Activated CD4-positive, alpha-beta memory T cell treated with anti-CD3 and anti-CD28 coated beads, Interleukin-2, amount 10 ng/mL, durations not matched to agents 7 days and 5 days (primary cell): Measurements from ENCODE around the gene ARHGAP8. TPM values are rescaled to one million over a fixed set of nuclear protein-coding genes. Genes with fewer than 3 reads are reported as not detected.

Experiments
- CTCF ChIA-PET: fragments of 350-600 bp; sonication (Branson Sonifier 250); formaldehyde crosslinking; loops from one replicate; lab custom pipeline; 2021; ENCODE audit warnings: antibody characterized with exemption, inconsistent platforms; lab: Charles Lee
- POLR2A ChIA-PET: fragments of 350-600 bp; sonication (Branson Sonifier 250); formaldehyde crosslinking; loops from one replicate; lab custom pipeline; 2021; ENCODE audit warnings: antibody characterized with exemption; lab: Charles Lee
- DNase-seq: peaks from one replicate; pipeline ENCODE4 v3.0.0-alpha.2; 2020
- H3K27ac Mint-ChIP-seq: one replicate; pipeline ENCODE4 v1.8.0; 2021; ENCODE audit warnings: mild to moderate bottlenecking, mixed read lengths
- H3K27me3 Mint-ChIP-seq: one replicate; pipeline ENCODE4 v1.8.0; 2021; ENCODE audit warnings: mixed read lengths
- H3K36me3 Mint-ChIP-seq: one replicate; pipeline ENCODE4 v1.8.0; 2021; ENCODE audit warnings: low read depth, mixed read lengths
- H3K4me1 Mint-ChIP-seq: one replicate; pipeline ENCODE4 v1.8.0; 2021; ENCODE audit warnings: mixed read lengths
- H3K4me3 Mint-ChIP-seq: one replicate; pipeline ENCODE4 v1.8.0; 2021; ENCODE audit warnings: mild to moderate bottlenecking, mixed read lengths
- H3K9me3 Mint-ChIP-seq: one replicate; pipeline ENCODE4 v1.8.0; 2021; ENCODE audit warnings: mixed read lengths
- total RNA-seq, 2 experiments: library from RNA; stranded (reverse); gene quantifications; one replicate each; pipeline ENCODE4 v1.2.3, GENCODE V29; 2021

Gene ARHGAP8
- total RNA-seq, 2 experiments from 2014 or later = 0.70 to 0.78 TPM

DNA sequence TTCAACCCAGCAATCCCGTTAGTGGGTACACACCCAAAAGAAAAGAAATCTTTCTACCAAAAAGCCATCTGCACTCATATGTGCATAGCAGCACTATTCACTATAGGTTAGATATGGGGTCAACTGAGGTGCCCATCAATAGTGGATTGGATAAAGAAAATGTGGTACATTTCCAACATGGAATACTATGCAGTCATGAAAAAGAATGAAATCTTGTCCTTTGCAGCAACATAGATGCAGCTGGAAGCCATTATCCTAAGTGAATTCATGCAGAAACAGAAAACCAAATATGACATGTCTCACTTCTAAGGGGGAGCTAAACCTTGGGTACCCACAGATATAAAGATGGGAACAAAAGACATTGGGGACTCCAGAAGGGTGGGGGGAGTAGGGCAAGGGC lies 1.9 kb upstream of the ARHGAP8 start:
- ChIA-PET CTCF (no interaction called here), POLR2A (no interaction called here)
- Mint-ChIP-seq H3K4me3 (no peak overlapping the region), H3K4me1 (peaks cover 2% of the 10 kb centered on the region), H3K9me3 (no peaks in the 10 kb centered on the region), H3K27ac (no peak overlapping the region), H3K36me3 (no peaks in the 10 kb centered on the region), H3K27me3 (peaks cover 48% of the 10 kb centered on the region)
- DNase-seq = no peak

DNA sequence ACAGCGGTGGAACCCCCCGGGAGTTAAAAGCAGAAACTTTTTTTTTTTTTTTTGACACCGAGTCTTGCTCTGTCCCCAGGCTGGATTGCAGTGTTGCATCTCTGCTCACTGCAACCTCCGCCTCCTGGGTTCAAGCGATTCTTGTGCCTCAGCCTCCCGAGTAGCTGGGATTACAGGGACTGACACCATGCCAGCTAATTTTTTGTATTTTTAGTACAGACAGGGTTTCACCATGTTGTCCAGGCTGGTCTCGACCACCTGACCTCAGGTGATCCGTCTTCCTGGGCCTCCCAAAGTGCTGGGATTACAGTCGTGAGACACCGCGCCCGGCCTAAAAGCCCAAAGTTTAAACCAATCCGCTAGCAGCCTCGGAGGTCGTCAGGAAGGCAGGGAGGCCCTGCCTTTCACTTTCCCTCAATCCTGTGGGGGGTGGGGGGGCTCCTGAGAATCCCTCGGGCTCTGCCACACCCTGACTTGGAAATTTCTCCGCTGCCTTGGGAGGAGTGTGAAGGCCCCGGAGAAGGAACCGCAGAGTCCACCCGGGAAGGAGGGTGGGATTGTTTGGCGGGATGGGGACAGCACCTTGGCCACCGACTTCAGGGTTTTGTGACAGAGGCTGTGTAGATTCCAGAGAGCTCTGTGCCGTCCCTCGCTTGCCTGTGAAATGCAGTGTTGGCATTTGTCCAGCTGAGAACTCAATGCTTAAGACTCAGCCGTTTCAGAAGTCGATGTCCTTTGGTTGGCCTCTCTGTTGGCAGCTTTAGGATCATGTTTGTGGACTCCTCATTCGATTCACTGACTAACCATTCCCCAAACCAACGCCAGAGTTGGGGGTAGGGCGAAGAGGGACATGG lies 1.0 kb downstream of the ARHGAP8 start:
- Mint-ChIP-seq H3K27me3 (peaks cover 51% of the 10 kb centered on the region), H3K4me1 (peaks cover 2% of the 10 kb centered on the region), H3K4me3 (no peak overlapping the region), H3K27ac (no peak overlapping the region), H3K36me3 (no peaks in the 10 kb centered on the region), H3K9me3 (no peaks in the 10 kb centered on the region)
- ChIA-PET POLR2A (no interaction called here), CTCF (no interaction called here)
- no peak for DNase-seq

DNA sequence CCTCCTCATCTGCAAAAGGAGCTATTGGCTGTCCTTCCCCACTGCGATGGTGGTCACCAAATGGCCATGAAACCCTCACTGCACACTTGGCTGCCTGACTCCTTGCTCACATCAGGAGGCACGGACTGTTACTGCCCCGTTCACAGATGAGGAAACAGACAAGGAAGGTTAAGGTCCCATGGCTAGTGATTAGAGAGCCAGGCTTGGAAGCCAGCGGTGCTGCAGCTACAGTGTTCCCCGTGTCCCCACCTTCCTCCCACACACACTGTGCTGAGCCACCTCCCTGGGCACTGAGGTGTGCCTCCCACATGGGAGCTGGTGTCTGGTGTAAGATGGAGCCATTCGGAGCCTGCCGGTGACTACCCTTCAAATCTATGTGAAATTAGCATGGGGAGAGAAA lies 2.6 kb downstream of the ARHGAP8 start:
- no peak for DNase-seq
- no peaks in the 10 kb centered on the region for H3K36me3 Mint-ChIP-seq
- no peak overlapping the region for H3K27ac Mint-ChIP-seq
- CTCF ChIA-PET = no interaction called here
- no peaks in the 10 kb centered on the region for H3K9me3 Mint-ChIP-seq
- POLR2A ChIA-PET = no interaction called here
- H3K27me3 Mint-ChIP-seq = peaks cover 47% of the 10 kb centered on the region
- no peak overlapping the region for H3K4me3 Mint-ChIP-seq
- H3K4me1 Mint-ChIP-seq = peaks cover 2% of the 10 kb centered on the region

DNA sequence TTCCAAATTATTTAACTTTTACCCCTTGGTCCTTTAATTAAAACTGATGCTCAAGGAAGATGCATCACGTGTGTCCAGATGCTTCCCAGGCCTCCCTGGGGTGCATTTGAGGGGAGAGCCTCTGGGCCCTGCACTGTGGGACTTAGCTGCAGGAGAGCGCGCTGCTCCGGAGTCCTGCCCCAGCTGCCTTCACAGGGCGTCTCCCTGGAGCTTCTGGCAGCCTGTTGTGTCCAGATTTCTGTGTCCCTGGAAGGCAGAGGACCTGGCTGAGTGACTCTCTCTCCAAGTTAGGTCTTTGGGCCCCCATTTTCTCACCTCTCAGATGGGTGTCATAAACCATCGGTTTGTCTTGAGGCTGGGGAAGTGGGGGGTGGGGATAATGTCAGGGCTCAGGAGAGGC lies 3.0 kb downstream of the ARHGAP8 start:
- no peaks in the 10 kb centered on the region for H3K36me3 Mint-ChIP-seq
- CTCF ChIA-PET = no interaction called here
- POLR2A ChIA-PET = no interaction called here
- no peak for DNase-seq
- peaks cover 2% of the 10 kb centered on the region for H3K4me1 Mint-ChIP-seq
- peaks cover 45% of the 10 kb centered on the region for H3K27me3 Mint-ChIP-seq
- H3K4me3 Mint-ChIP-seq = no peak overlapping the region
- no peaks in the 10 kb centered on the region for H3K9me3 Mint-ChIP-seq
- no peak overlapping the region for H3K27ac Mint-ChIP-seq

DNA sequence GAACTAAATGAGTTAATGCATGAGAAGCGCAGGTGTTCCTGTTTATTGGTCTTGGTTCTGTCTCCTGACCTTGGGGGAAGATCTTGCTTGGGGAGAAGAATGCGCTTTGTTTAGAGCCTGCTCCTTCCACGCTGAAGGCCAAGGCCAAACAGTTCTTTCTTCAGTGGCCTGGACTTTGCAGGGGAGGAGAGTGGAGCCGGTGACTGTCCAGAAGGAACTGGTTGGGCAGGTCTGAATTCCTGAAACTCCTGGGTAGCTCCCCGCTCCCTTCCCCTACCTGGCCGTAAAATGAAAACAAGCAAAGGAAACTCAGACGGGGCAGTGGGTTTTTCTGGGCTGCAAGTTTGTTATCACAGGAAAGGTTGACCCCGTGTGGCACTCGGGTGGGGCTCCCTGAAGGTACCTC lies 3.6 kb downstream of the ARHGAP8 start:
- no peak for DNase-seq
- ChIA-PET POLR2A (no interaction called here), CTCF (no interaction called here)
- Mint-ChIP-seq H3K4me3 (no peak overlapping the region), H3K4me1 (peaks cover 2% of the 10 kb centered on the region), H3K9me3 (no peaks in the 10 kb centered on the region), H3K27ac (no peak overlapping the region), H3K36me3 (no peaks in the 10 kb centered on the region), H3K27me3 (peaks cover 42% of the 10 kb centered on the region)

DNA sequence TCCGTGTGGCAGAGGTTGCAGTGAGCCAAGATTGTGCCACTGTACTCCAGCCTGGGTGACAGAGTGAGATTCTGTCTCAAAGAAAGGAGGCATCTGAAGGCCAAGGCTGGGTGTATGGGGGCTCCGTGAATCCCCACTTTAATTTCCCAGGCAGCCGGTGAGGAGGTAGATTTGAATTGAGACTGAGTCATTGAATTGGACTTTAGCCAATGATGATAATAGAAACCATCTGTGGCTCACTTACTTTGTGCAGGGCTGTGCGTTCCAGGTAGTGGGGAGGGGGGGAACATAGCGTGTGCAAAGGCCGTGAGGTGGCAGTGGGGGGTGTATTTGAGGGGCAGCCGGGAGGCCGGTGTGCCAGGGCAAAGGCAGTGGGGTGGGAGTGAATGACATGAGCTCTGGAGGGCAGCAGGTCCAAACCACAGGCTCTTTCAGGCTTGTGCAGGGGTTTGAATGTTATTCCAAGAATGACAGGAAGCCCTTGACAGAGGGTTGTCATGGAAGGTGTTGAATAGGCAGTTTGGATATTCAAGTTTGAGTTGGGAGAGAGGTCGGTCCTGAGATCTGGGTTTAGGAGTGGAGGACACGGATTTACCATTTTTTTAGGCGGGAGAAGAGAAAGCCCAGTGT lies 6.1 kb downstream of the ARHGAP8 start:
- no peak for DNase-seq
- Mint-ChIP-seq H3K4me3 (no peak overlapping the region), H3K27ac (no peak overlapping the region), H3K9me3 (no peaks in the 10 kb centered on the region), H3K36me3 (no peaks in the 10 kb centered on the region), H3K4me1 (no peaks in the 10 kb centered on the region), H3K27me3 (peaks cover 27% of the 10 kb centered on the region)
- POLR2A ChIA-PET = no interaction called here
- CTCF ChIA-PET = no interaction called here

DNA sequence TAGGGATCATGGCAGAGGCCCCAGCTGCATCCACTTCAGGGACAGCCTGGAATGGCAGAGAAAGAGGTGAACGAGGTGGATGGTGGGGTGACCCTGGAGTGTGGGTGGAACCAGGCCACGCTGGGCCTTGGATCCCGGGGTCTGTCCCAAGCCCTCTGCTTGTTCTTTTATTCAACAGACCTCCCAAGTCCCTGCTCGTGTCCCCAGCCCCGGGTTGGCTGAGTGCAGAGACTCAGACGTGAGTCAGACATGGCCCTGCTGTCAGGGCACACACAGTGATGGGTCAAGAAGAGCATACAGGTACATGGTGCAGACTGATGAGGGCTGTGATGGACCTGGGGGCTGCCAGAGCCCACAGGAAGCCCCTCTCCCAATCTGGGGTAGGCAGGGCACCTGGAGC lies 6.6 kb downstream of the ARHGAP8 start:
- ChIA-PET CTCF (no interaction called here), POLR2A (no interaction called here)
- no peaks in the 10 kb centered on the region for H3K36me3 Mint-ChIP-seq
- DNase-seq = no peak
- peaks cover 21% of the 10 kb centered on the region for H3K27me3 Mint-ChIP-seq
- no peak overlapping the region for H3K4me3 Mint-ChIP-seq
- H3K4me1 Mint-ChIP-seq = no peaks in the 10 kb centered on the region
- H3K27ac Mint-ChIP-seq = no peak overlapping the region
- no peaks in the 10 kb centered on the region for H3K9me3 Mint-ChIP-seq

DNA sequence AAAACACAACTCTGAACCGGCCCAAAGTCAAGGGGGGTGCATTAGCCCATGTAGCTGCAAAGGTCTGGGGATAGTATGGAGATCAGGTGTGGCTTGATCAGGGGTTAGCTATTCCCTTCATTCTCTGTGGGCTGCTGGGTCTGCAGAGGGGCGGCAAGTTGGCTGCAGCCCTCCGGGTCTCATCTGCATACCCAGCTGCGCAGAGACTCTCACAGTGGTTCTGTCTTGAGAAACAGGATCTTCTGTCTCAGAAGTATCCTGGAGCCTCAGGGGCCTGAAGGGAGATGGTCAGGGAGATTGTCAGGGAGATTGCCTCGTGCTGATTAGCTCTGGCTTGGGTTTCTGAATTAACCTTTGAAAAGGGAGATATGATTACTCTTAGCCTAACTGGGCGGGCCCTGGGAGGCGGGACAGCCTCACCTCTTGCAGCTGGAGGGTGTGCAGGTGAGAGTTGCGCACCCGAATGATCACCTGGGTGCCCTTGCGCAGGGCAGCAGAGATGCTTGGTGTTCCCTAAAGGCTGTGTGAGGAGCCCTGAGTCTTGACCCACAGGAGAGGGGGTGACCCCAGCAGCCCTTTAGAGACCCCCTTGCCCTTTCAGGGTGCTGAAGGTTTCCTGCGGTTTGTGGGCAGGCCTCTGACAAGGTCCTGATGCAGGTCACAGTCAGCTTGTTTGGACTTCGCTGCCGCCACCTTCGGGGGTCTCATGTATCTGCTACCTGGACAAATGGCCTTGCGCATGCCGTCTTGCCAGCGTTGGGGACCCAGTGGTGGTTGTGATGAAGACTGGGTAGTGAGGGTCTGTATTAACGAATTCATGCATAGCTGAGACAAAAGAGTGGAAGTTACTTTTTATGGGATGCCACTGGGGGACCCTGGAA lies 7.3 kb downstream of the ARHGAP8 start:
- CTCF ChIA-PET = no interaction called here
- Mint-ChIP-seq H3K27me3 (peaks cover 15% of the 10 kb centered on the region), H3K4me1 (no peaks in the 10 kb centered on the region), H3K36me3 (no peaks in the 10 kb centered on the region), H3K9me3 (no peaks in the 10 kb centered on the region), H3K27ac (no peak overlapping the region), H3K4me3 (no peak overlapping the region)
- DNase-seq = no peak
- POLR2A ChIA-PET = no interaction called here

DNA sequence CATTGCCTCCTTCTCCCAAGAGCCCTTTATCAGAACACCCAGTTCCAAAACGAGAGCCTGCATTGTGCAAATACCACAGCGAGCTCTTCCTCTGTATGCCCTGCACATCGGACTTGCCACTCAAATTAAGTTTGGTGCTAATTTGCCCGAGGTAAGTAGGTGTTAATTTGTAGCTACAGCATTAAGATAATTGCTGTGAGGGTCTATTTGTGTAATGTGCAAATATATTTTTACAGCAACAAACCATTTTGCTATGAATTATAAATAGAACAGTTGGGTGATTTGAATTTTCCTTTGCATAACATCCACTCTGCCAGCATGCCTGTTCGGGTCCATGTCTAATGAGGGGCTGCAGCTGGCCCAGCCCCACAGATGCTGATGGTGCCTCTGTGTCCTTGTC lies 8.1 kb downstream of the ARHGAP8 start:
- no peak for DNase-seq
- POLR2A ChIA-PET = no interaction called here
- peaks cover 8% of the 10 kb centered on the region for H3K27me3 Mint-ChIP-seq
- CTCF ChIA-PET = no interaction called here
- no peaks in the 10 kb centered on the region for H3K9me3 Mint-ChIP-seq
- H3K36me3 Mint-ChIP-seq = no peaks in the 10 kb centered on the region
- H3K27ac Mint-ChIP-seq = no peak overlapping the region
- no peaks in the 10 kb centered on the region for H3K4me1 Mint-ChIP-seq
- H3K4me3 Mint-ChIP-seq = no peak overlapping the region

DNA sequence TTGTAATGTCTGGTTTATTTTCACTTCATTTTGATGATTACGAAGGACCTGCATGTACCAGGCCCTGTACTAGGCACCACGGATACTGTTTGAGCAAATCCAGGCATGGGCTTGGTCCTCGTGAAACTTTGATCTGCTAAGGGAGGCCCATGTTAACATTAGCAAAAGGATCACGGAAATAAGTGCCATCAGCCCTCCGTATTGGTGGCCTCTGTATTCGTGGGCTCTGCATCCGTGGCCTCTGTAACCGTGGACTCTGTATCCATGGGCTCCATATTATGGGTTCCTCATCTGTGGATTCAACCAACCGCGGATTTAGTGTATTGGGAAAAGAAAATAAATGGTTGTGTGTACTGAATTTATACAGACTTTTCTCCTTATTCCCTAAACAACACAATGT lies 8.7 kb downstream of the ARHGAP8 start:
- CTCF ChIA-PET = no interaction called here
- H3K9me3 Mint-ChIP-seq = no peaks in the 10 kb centered on the region
- H3K27me3 Mint-ChIP-seq = peaks cover 3% of the 10 kb centered on the region
- no peak overlapping the region for H3K27ac Mint-ChIP-seq
- POLR2A ChIA-PET = no interaction called here
- H3K4me1 Mint-ChIP-seq = no peaks in the 10 kb centered on the region
- no peak overlapping the region for H3K4me3 Mint-ChIP-seq
- no peak for DNase-seq
- H3K36me3 Mint-ChIP-seq = no peaks in the 10 kb centered on the region

DNA sequence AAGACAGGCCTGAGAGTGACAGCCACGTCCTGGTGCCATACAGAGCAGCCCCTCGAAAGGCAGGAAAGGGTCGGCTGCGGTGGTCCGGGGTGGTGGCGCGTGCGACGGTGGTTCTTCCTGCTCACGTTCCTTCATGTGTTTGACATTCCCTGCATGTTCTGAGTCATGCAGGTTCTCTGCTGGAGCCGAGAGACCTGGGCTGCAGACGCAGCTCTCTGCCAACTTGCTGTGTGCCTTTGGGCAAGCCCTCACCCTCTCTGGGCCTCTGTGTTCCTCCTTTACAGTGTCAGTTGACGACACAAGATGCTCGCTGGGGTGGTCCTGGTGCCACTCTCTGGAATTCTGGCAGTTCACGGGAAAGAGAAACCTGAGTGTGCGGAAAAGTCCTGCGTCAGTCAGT lies 12.0 kb downstream of the ARHGAP8 start:
- CTCF ChIA-PET = no interaction called here
- no peaks in the 10 kb centered on the region for H3K36me3 Mint-ChIP-seq

DNA sequence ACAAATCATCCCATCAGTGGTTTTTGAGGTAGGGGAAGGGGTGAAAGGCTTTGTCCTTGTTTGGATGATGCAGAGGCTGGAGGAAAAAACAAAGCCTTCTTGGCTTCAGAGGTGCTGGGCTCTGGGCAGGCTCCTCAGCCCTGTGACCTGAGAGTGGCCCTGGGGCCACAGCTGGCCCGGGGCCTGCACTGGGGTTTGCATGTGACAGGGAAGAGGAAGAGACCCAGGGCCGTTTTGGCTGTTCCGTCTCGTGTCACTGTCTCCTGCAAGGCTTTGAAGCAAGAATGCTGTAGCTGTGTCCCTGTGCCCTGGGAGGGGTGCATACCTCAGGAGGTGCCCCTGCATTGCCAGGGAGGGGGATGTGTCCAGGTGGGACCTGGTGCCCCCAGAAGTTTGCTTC lies 12.6 kb downstream of the ARHGAP8 start:
- H3K27ac Mint-ChIP-seq = no peak overlapping the region

More for the DNA sequence above, 12.0 kb downstream of the ARHGAP8 start:
- H3K27me3 Mint-ChIP-seq = no peaks in the 10 kb centered on the region
- H3K9me3 Mint-ChIP-seq = no peaks in the 10 kb centered on the region
- no peak for DNase-seq
- H3K27ac Mint-ChIP-seq = no peak overlapping the region
- H3K4me3 Mint-ChIP-seq = no peak overlapping the region
- H3K4me1 Mint-ChIP-seq = no peaks in the 10 kb centered on the region
- POLR2A ChIA-PET = no interaction called here

DNA sequence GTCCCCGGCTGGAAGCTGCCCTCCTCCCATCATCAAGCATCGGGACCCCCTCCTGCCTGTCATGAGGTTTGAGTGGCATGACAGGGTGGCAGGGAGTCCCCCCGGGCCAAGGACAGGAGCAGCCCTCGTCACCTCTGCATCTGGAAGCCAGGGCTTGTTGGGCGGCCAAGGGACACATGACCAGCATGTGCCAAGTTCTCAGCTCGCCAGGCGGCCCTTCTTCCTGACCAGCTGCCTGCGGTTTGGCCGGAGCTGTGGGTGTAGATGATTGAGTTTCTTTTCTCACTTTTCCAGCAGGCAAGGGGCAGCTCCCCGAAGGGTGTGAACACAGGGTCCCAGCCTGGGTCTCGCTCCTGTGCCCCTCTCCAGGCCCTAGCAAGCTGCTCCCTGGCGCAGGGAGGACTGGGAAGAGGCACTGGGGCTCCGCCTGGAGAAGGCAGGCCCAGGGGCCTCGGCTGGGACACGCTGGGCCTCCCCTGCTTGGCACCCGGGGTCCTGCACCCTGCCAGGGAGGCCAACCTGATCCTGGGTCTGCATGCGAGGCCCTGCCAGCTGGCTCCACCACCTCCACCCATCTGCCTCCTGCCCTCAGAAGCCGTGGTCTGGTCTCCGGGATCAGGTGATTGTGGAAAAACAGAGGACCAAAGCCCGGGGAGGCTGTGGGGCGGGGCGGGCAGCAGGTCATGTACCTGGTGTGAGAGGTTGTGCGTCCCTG lies 13.4 kb downstream of the ARHGAP8 start:
- peaks cover 3% of the 10 kb centered on the region for H3K27me3 Mint-ChIP-seq
- H3K36me3 Mint-ChIP-seq = no peaks in the 10 kb centered on the region
- CTCF ChIA-PET = no interaction called here
- no peak overlapping the region for H3K27ac Mint-ChIP-seq
- H3K9me3 Mint-ChIP-seq = no peaks in the 10 kb centered on the region
- H3K4me3 Mint-ChIP-seq = no peak overlapping the region
- no peak for DNase-seq
- POLR2A ChIA-PET = no interaction called here
- no peaks in the 10 kb centered on the region for H3K4me1 Mint-ChIP-seq

More for the DNA sequence above, 12.6 kb downstream of the ARHGAP8 start:
- no peaks in the 10 kb centered on the region for H3K4me1 Mint-ChIP-seq
- no peaks in the 10 kb centered on the region for H3K9me3 Mint-ChIP-seq
- POLR2A ChIA-PET = no interaction called here
- H3K36me3 Mint-ChIP-seq = no peaks in the 10 kb centered on the region
- no peak for DNase-seq
- CTCF ChIA-PET = no interaction called here
- no peak overlapping the region for H3K4me3 Mint-ChIP-seq
- no peaks in the 10 kb centered on the region for H3K27me3 Mint-ChIP-seq
